HG03457 (cell line): Measurements from ENCODE around the gene YY1AP1.
"Not testable (repeated sequence)": the region's sequence is repeated elsewhere in the genome, so short reads cannot be mapped to it uniquely, and the experiment has no call there.

Experiments
- ATAC-seq: cut with Tn5 transposase; IDR thresholded peaks from one replicate; pipeline ENCODE4 v1.9.1; 2021; ENCODE audit warnings: moderate number of reproducible peaks; ENCODE audit not compliant: unreplicated experiment

Gene YY1AP1

GRCh38 chr1:155648207-155649147 is 40.1 kb downstream of the YY1AP1 start:
- no peak for ATAC-seq

DNA sequence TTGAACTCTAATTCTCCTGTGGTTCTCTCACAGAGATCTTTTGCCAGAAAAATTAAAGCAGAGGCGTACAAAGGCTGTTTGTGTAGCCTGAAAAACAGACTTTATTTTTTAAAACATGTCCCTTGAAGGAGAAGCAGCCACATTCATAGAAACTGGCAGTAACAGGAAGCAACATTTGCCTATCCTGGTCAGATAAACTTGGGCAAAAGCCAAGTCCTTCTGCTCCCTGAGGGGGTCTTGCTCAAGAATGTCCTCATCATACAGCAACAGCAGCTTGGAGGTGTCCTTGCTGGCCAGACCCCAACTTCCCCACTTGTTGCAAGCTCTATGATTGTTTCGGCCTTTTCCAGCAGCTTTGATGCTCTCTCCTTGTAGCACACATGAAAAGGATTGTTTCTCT is 42.3 kb downstream of the YY1AP1 start:
- no peak for ATAC-seq

DNA sequence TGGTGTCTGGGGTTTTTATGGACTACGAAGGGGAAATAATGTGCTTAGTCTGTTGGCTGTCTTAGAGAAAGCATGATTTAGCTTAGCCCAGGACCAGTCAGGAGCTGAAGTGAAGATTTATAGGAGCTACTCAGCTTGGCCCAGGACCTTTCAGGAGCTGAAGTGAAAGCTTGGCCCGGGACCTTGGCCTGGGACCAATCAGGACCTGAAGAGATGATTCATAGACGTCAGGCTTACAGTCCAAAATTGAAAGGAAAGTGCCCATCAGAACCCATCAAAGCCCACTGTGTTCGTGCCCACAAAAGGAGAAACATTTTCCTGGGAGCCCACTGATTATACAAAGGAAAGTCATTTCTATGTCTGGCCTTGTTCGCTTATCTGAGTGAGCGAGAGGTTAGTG is 42.9 kb downstream of the YY1AP1 start:
- no peak for ATAC-seq

DNA sequence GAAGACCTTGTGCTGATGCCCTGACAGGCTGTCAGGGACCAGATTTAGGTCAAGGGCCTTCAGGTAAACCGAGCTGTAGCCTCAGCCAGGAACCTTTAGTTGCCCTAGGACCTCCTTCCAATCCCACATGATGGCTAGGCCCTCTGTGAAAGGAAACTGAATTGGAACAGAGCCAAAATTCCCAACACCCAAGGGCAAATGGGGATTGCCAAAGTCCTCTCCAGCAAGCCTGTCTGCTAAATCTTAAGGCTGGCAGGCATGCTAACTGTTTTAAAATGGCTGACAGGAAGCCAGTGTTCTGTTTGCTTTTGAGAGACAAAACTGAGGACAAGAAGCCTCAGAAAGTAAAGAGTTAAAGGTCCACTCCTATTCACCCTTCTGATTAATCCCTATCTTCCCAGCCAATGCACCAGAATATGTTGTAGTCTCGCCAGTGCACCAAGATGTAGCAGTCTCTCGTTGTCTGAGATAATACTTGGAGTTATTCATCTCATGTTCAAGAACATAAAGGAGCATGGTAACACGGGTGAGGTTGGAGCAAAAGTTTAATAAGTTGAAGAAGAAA is 43.5 kb downstream of the YY1AP1 start:
- ATAC-seq, result no peak

- no peak for ATAC-seq
Measured at GRCh38 chr1:155643230-155643629, 45.3 kb downstream of the YY1AP1 start.

- ATAC-seq, result not testable (repeated sequence)
Measured at GRCh38 chr1:155642559-155643180, 45.9 kb downstream of the YY1AP1 start.

DNA sequence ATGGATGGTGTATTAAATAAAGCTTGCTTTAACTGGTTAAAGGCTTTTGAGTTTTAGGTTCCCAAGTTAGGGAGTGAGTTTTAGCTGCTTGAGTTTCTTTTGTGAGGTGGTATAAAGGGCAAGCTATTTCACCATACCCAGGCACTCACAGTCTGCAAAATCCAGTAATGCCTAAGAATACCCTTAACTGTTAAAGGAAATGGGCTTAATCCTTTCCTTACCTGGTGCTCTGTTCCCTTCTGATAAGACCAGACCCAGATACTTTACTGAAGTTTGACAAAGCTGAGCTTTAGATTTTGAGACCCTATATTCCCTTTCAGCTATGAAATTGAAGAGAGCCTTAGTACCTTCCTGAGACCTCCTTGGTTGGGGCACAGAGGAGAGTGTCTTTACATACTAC is 48.2 kb downstream of the YY1AP1 start:
- no peak for ATAC-seq

GRCh38 chr1:155636397-155637153 is 52.0 kb downstream of the YY1AP1 start:
- no peak for ATAC-seq

DNA sequence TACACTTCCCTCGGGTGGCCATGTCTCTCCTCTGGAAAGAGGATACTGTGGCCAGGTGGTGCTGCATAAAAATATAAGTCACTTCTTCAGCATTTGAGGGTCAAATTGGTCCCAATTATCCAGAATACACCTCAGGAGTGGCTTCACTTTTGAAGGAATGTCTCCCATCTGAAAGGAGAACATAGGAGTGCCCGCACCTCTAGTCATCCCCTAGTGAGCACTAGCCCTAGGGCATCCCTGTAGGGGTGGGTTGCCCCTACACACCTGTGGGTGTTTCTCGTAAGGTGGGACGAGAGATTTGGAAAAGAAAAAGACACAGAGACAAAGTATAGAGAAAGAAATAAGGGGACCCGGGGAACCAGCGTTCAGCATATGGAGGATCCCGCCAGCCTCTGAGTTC is 62.1 kb downstream of the YY1AP1 start:
- not testable (repeated sequence) for ATAC-seq

- no peak for ATAC-seq
Measured at GRCh38 chr1:155623357-155623756, 65.2 kb downstream of the YY1AP1 start.

GRCh38 chr1:155622191-155622590 is 66.4 kb downstream of the YY1AP1 start:
- no peak for ATAC-seq

GRCh38 chr1:155613226-155613625 is 75.3 kb downstream of the YY1AP1 start:
- not testable (repeated sequence) for ATAC-seq

GRCh38 chr1:155610257-155610647 is 78.3 kb downstream of the YY1AP1 start:
- peak; percentile 23 for ATAC-seq

DNA sequence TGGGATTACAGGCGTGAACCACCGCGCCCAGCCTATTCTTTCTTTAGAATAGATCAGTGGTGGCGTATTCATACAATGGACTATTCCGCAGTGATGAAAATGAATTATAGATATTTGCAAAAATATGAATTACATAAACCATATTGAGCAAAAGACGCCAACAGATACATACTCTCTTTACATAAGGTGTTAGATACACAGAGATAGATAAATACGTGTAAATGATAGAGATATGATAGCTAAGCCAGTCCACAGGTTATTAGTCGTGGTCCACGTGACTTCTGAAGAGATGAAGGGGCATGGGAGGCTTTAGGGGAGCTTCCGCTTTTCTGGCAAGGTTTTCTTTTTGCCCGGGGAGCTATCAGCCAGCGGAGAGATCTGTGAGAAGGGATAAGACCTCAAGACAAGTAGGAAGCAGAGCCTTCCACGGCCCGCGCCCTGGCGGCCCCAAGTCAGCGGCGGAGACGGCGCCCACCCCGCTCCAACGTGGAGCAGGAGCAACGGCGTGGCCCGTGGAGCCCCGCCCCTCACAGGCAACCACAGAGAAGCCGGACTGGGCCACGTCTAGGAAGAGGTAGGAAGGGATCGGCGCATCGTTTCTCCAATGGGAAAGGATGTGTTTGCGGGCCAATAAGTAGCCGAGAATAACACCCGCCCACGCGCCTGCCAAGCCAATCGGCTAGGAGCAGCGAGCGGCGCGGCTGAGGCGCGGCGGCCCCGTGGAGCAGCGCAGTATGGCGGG is 78.9 kb downstream of the YY1AP1 start, which contains the start of gene MSTO1:
Gene MSTO1, plus strand, starts transcription at position 704 of the 742 bp plus-strand sequence. Its CDS starts 31 bp downstream, at position 735.
- peak; percentile 76 for ATAC-seq
